HT1080 (cell line): Measurements from ENCODE around the gene SCGB1C1. TPM values are rescaled to one million over a fixed set of nuclear protein-coding genes. Genes with fewer than 3 reads are reported as not detected.
"Not testable (repeated sequence)": the region's sequence is repeated elsewhere in the genome, so short reads cannot be mapped to it uniquely, and the experiment has no call there.

Experiments
- DNase-seq: peaks from one replicate; pipeline ENCODE4 v3.0.0-alpha.2; 2015; ENCODE audit warnings: low read depth
- polyA plus RNA-seq, 2 experiments: library from polyadenylated mRNA; depleted of rRNA; stranded (reverse); fragments of >200 nt; gene quantifications; 2 replicates each; pipeline ENCODE4 v1.2.3, GENCODE V29; 2015
- total RNA-seq: library from RNA; depleted of rRNA; stranded (reverse); fragments of >200 nt; shearing (Covaris generic); gene quantifications from 2 replicates; pipeline ENCODE4 v1.2.3, GENCODE V29; 2014; rRNA removed

SCGB1C1 gene
- total RNA-seq: not detected in 2 replicates
- not detected in 2 replicates for polyA plus RNA-seq (2015; cell fraction: cytosol; rRNA removed)
- polyA plus RNA-seq (2015; cell fraction: nucleus; rRNA removed): not detected in 2 replicates

DNA sequence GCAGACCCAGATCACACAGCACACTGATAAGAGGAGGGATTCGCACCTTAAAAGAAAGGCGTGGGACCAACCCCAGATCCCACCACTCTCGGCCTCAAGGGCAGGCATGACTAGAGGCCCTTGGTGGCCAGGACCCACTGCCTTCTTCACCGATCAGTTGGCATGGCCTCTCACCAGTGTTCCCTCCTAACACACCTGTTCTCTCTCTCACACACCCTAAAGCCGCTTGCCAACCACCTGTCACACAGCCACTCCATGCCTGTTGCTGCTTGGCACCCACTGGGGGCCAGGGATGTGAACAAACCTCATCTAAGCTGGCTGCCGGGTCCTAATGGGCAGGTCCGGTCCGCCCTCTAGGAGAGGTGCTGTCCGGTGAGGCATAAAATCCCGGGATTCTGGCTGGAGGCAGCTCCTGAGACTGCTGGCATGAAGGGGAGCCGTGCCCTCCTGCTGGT is at the start of gene SCGB1C1:
Gene SCGB1C1, plus strand, starts transcription at position 405 of the 455 bp plus-strand sequence. Its CDS starts 22 bp downstream, at position 427.
- not testable (repeated sequence) for DNase-seq

DNA sequence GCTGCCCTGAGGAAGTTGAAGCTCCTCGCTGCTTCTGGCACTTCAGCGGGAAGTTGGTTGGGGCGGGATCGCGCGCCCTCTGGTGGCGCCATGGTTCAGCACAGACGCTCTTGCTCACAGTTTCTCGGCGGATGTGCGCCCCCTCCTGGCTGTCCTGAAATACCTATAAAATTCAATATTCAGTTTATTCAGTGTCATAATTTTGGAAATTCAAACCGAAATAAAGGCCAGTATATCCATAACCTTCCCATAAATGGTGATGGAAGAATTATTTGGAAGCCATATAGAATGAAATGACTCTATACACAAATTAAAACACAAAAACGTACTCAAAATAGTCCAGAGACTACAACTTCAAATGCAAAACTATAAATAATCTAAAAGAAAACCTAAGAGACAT is 12.6 kb upstream of the SCGB1C1 start:
- DNase-seq: not testable (repeated sequence)

DNA sequence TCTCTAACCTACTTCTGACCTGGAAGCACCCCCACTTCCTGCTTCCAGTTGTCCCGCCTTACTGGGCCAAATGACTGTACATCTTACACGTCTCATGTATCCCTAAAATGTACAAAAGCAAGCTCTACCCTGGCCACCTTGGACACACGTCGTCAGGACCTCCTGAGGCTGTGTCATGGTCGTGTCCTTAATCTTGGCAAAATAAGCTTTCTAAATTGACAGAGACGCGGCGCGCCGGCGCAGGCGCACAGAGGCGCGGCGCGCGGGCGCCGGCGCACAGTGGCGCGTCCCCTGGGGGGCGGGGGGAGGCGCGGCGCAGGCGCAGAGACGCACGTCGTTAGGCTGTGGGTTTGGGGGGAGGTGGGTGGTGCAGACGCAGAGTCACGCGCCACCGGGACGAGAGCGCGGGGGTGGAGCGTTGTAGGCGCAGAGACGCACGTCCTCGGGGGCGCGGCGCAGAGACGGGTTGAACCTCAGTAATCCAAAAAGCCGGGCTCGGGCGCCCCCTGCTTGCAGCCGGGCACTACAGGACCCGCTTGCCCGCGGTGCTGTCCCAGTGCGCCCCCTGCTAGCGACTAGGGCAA is 3.6 kb upstream of the SCGB1C1 start:
- not testable (repeated sequence) for DNase-seq

DNA sequence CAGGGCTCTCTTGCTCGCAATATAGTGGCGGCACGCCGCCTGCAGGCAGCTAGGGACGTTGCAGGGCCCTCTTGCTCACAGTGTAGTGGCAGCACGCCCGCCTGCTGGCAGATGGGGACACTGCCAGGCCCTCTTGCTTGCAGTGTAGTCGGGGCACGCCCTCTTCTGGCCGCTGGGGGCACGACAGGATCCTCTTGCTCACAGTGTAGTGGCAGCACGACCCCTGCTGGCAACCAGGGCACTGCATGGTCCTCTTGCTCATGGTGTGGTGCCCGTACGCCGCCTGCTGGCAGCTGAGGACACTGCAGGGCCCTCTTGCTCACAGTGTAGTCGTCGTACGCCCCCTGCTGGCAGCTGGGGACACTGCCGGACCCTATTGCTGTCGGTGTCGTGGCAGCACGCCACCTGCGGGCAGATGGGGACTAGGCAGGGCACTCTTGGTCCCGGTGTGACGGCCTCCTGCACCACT is 3.0 kb upstream of the SCGB1C1 start:
- DNase-seq: not testable (repeated sequence)

DNA sequence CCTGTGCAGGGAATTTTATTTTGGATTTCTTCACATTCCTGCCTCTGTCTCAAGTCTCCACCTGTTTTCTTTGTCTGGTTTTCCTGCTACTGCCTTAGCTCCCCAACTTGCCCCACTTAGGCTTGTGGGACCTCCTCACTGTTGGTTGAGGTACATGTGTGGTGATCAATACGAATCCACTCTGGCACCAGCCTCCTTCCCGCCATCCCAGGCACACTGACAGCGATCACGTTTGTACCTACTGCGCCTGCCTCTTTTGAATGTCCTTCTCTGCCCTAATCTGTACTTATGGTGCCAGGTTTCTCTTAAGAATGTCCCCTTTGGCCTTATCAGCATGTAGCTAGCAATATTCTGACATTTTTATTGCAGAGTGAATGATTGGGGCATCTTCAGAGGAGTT is 2.3 kb upstream of the SCGB1C1 start:
- not testable (repeated sequence) for DNase-seq

DNA sequence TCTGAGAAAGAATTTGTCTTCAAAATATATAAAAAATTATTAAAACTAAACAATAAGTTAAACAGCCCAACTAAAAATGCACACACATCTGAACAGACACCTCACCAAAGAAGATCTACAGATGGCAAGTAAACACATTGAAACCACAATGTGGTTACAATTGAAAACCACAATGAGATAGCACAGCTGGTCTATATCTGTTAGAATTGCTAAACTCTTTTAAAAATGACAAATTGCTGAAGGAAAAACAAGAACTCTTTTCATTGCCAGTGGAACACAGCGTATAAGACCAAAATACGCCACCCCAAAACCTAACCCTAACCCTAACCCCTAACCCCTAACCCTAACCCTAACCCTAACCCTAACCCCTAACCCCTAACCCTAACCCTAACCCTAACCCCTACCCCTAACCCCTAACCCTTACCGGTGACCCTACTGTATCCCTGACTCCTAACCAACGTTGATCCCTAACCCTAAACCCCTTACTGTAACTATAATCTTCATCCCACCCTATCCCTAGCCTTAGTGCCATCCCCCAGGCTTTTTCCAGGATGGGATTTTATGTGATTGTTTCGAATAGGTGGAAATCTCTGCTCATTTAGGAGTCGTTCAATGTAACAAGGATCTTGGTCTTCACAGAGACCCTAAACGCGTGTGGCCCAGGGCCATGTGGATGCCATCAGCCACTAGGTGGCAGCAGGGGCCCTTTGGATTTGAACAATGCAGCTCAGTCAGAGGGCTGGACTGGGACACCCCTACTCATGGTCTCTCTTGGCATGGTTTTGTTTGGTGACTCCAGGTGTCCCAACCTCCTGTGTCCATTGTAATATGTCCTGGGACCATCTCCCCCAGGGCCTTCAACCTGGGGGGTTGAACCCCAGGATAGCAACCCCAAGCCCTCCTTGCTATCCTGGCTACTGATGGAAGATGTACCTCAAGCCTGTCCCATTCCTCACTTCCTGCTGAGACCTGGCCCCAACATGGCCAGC is 1.1 kb upstream of the SCGB1C1 start:
- DNase-seq: not testable (repeated sequence)

DNA sequence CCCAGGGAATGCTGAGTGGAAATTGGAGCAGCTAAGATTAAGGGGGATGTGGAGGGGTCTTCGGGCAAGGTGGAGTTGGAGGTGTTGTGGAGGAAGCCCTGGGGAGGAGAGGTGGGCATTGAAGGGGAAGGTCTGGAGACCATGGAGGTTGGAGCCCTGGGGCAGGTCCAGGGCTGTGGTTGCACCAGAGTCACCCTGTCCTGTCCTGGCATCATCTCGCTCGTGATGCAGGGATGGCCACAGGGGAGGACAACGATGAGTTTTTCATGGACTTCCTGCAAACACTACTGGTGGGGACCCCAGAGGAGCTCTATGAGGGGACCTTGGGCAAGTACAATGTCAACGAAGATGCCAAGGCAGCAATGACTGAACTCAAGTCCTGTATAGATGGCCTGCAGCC is 603 bp downstream of the SCGB1C1 start:
- not testable (repeated sequence) for DNase-seq

DNA sequence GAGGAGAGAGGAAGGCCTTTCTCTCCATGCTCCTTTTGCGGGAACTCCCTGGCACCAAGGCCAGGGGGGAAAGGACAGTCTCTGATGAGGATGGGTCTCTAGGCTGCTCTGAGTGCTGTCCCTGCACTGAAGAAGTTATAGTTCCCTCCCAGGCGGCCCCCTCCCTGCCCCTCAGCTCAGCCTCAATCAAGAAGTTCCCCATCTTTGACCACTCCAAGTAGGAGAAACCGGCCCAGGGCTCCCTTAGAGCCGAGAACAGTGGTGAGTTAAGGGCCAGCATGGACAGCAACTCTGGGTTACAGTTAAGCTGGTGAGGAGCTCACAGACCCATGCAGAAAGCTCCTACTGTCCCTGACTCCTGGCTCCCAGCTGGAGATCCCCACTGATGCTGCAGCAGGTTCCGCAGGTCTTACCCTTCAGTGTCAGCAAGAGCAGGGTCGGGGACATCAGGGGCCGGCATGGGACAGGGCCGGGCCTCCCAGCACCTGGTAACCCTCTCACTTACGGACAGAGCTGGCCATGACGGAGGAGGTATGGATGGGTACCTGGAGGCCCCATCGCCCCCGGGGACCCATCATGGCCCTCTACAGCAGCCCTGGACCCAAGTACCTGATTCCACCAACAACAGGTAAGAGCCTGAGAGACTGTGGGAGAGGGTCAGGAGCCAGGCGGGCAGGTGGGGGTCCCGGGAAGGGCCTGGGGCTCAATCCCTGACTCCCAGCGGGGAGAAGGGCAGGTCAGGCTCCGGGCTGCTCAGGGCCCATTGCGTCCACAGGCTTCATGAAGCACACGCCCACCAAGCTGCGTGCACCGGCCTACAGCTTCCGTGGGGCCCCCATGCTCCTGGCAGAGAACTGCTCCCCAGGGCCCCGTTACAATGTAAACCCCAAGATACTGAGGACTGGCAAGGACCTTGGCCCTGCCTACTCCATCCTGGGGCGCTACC is 4.2 kb downstream of the SCGB1C1 start:
- DNase-seq: no peak

DNA sequence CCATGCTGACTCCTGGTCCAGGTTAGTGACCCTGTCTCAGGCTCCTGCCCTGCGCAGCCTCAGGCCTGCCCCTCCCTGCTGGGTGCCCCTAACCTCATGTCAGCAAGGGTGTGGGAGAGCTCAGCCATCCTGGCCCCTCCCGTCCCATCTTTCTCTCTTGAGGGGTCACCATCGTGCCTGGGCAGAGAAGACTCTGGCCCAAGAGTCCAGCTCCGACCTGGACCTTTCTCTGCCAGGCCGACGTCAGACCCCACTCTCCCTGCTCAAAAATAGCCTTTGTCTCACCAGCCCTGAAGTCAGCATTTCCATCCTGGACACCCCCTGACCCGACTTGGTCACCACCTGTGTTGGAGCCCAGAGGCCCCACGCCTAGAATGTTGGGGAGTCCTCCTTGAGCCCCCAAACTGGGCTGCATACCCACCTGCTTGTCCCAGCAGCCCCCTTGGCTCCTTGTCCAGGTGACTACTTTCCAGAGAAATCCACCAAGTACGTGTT is 4.9 kb downstream of the SCGB1C1 start:
- no peak for DNase-seq

DNA sequence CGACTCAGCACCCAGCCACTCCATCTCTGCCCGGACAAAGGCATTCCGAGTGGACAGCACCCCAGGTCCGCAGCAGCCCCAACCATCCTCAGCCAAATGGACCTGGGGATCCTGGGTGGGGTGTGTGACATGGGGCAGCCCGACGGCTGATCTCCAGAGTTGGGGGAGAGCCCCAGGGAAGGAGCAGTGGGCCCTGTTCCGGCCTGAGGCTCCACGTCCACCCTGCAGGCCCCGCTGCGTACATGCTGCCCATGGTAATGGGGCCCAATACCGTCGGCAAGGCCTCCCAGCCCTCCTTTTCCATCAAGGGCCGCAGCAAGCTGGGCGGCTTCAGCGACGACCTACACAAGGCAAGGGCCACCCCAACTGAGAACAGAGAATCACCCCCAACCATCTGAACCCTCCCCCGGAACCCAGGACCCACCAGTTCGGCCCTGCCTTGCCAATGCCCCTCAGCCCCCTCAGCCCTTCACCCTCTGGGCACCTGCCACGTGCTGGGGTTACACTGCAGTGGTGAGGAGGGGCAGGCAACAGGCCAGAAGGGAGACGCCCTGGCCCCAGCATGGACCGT is 5.4 kb downstream of the SCGB1C1 start:
- DNase-seq: no peak

DNA sequence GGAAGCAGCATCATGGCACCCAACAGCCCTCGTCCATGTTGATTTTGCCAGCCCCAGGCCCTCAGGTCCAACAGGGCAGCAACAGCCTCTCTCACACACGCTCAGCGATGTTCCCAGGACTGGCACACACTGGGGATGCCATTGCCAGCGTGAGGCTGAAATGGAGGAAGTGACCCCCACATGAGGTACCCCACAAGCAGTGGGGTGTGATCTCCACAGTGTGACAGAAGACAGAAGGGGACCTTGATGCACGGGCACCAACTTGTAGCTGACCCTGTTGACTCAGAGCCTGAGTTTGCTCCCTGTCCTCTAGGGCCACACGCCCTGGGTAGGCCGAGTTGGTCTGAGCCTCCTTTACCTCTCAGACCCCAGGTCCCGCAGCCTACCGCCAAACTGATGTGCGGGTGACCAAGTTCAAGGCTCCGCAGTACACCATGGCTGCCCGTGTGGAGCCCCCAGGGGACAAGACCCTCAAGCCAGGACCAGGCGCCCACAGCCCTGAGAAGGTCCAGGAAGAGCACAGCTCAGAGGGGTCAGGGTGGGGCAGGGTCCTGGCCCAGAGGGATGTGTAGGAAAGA is 6.2 kb downstream of the SCGB1C1 start:
- DNase-seq: no peak

DNA sequence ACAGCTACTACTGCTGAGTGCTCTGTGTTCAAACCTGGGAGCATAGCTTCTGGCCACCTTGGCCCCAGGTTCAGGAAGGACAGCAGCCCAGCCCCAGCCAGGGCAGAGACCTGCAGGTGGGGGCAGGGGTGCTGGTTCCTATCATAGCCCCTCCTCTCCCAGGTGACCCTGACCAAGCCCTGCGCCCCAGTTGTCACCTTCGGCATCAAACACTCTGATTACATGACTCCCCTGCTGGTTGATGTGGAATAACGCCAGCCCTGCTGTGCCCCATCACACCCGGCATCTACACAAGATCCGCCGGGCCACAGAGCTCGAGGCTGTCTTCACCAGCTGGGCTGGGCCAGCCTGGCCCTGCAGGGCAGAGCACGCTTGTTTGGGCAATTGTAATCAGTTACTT is 6.9 kb downstream of the SCGB1C1 start:
- DNase-seq: no peak

DNA sequence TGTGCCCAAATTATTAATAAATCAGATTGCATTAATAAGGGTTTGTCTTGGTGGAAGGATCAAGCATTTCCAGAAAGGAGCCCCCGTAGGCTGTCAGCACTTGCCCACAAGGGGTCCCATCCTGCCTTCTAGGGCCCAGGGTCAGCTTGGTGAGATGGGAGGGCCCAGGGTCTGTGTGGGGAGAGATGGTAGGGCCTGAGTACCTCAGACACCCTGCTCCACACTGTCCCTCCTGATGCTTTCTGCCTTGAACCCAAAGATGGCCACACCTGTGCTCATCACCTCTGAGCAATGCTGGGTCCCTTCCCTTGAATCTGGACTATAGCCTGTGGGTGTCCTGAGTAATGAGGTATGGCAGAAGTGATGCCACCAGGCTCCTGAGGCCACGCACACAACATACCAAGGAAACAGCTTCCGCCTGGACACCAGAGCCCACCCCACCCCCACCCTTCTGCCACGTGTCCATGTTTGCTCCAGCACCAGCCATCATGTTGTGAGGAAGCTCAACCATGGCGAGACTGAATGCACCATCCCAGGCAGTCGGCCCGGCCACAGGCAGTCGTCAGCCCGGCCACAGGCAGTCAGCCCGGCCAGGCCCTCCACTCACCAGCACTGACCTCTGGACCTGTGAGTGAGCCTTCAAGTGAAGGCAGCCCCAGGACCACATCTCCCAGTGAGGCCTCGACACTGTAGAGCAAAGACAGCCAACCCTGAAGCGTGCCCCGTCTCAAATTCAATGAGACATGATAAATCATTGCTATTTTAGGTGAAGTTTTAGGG is 7.5 kb downstream of the SCGB1C1 start:
- DNase-seq: no peak

DNA sequence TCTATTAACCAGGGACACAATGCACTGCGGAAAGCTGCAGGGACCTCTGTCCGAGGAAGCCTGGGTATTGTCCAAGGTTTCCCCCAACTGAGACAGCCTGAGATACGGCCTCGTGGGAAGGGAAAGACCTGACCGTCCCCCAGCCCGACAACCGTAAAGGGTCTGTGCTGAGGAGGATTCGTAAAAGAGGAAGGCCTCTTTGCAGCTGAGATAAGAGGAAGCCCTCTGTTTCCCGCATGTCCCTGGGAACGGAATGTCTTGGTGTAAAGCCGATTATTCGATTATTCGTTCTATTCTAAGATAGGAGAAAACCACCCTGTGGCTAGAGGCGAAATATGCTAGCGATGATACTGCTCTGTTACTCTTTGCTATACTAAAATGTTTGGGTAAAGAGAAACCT is 9.1 kb downstream of the SCGB1C1 start:
- no peak for DNase-seq

DNA sequence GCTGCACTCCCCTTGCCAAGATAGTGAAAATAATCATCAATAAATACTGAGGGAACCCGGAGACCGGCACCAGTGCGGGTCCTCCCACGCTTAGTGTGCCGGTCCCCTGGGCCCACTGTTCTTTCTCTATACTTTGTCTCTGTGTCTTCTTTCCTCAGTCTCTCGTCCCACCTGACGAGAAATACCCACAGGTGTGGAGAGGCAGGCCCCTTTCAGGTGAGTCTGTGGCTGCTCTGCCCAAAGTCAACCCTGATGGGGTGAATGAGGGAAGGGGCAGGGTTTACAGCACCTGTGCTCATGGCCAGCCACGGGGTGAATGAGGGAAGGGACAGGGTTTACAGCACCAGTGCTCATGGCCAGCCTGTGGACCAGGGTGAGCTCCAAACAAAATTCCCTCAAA is 9.6 kb downstream of the SCGB1C1 start:
- DNase-seq: no peak

DNA sequence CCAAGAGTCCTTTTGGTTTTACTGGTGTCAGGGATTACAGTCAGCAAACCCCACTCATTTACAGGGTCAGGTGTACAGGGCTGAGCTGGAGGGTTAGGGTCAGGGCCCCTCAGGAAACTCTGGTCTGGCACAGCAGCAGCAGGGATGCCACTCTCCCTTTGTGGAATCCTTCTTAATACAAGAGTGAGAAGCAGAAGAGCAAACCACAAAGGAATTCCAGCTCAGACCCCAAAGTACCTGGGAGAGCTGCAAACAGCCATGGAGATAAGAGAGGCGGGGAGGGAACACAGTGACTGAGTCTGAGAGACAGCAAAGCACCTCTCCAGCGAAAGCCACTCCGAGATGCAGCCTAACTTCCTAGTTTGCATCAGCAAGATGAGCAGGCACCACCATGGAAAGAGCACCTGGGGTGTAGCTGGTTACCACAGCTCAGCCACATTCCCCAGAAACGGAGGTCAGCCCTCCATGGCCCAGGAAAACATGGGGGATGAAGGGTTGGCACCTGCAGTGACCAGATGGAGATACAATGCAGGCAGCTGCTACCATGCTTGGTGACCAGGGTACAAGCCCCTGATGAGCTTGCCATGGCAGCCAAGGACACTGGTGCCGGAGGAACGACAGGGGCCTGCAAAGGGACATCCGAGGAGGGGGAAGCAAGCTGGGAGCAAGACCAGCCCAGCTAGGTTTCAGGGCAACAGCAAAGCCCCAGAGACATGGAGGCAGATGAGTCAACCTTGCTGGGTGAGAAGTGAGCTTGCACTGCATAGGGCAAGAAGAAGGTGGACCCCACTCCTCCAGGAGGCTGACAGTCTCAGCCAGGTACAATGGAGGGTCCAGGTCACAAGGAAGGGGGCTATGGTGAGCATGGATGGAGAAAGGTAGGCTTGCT is 10.4 kb downstream of the SCGB1C1 start:
- DNase-seq: no peak

DNA sequence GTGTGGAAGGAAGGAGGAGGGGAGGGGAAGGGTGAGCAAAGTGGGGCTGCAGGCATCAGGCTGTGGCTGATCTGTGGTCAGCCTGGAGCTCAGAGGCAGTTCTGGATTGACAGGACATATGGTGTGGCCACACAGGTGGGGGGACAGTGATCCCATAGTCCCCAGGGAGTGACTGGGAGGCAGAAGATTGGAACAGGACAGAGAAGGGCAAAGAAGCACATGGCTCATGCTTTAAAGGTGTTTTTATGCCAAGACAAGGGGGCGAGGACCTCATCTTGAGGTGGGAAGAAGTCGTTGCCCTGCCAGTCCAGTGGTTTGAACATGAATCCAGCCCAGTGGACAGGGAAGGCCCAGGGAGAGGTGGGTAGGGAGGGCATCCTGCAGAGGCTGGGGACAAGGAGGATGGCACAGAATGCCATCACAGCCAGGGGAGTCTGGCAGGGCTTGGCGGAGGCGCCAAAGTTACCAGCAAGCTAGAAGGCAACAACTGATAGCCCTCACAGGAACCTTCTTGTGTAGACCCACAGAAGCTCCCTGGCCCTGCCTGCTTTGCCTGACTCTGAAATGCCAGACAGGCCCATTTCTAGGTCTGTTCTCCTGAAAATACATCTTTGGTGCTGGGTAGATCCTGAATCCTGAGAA is 11.2 kb downstream of the SCGB1C1 start:
- DNase-seq: no peak
